HG03196 (cell line): ENCODE data around the gene GIGYF1.
"Not testable (repeated sequence)": the region's sequence is repeated elsewhere in the genome, so short reads cannot be mapped to it uniquely, and the experiment has no call there.

ENCODE experiments used
- ATAC-seq: cut with Tn5 transposase; IDR thresholded peaks from one replicate; pipeline ENCODE4 v1.9.1; 2021; ENCODE audit not compliant: unreplicated experiment

The GIGYF1 gene

GRCh38 chr7:100694098-100694745 lies at the start of gene GIGYF1:
GIGYF1 (minus strand) TSS chr7:100694250; CDS start chr7:100688238, 6,012 bp downstream.
- no peak for ATAC-seq

- no peak for ATAC-seq
These were observed 45.9 kb upstream of the GIGYF1 start for GRCh38 chr7:100739934-100740333.

GRCh38 chr7:100736671-100737070 lies 42.6 kb upstream of the GIGYF1 start:
- no peak for ATAC-seq

GRCh38 chr7:100735730-100736129 lies 41.7 kb upstream of the GIGYF1 start:
- ATAC-seq: no peak

- ATAC-seq: no peak
These were observed 38.0 kb upstream of the GIGYF1 start for GRCh38 chr7:100731937-100732636.

GRCh38 chr7:100730136-100730800 lies 36.2 kb upstream of the GIGYF1 start:
- no peak for ATAC-seq

- no peak for ATAC-seq
These were observed 34.1 kb upstream of the GIGYF1 start for GRCh38 chr7:100728196-100728595.

- ATAC-seq: no peak
These were observed 33.1 kb upstream of the GIGYF1 start for GRCh38 chr7:100726996-100727761.

- ATAC-seq: not testable (repeated sequence)
These were observed 30.3 kb upstream of the GIGYF1 start for GRCh38 chr7:100724364-100724763.

GRCh38 chr7:100723732-100724275 lies 29.8 kb upstream of the GIGYF1 start:
- ATAC-seq: no peak

GRCh38 chr7:100722480-100723212 lies 28.6 kb upstream of the GIGYF1 start:
- ATAC-seq: no peak

GRCh38 chr7:100721505-100721812 lies 27.4 kb upstream of the GIGYF1 start:
- ATAC-seq: no peak

- ATAC-seq: no peak
These were observed 26.8 kb upstream of the GIGYF1 start for GRCh38 chr7:100720671-100721504.

GRCh38 chr7:100720279-100720670 lies 26.2 kb upstream of the GIGYF1 start, which contains the start of gene EPO:
EPO (plus strand) TSS chr7:100720468; CDS start chr7:100720981, 513 bp downstream.
- ATAC-seq: no peak

- ATAC-seq: no peak
These were observed 25.7 kb upstream of the GIGYF1 start for GRCh38 chr7:100719523-100720278.

- not testable (repeated sequence) for ATAC-seq
These were observed 23.0 kb upstream of the GIGYF1 start for GRCh38 chr7:100717073-100717472.

GRCh38 chr7:100714725-100715124 lies 20.7 kb upstream of the GIGYF1 start:
- no peak for ATAC-seq

GRCh38 chr7:100711369-100711768 lies 17.3 kb upstream of the GIGYF1 start:
- ATAC-seq: no peak

GRCh38 chr7:100710452-100710851 lies 16.4 kb upstream of the GIGYF1 start:
- ATAC-seq: no peak
